Umbilical cord (tissue), 2 donors: Measurements from ENCODE around the gene WBP1. TPM values are rescaled to one million over a fixed set of nuclear protein-coding genes. Genes with fewer than 3 reads are reported as not detected.

Experiments
- DNase-seq: peaks from one replicate; pipeline ENCODE4 v3.0.0-alpha.2; 2015; ENCODE audit warnings: low spot score
- total RNA-seq: library from RNA; depleted of rRNA; stranded (reverse); fragments of >200 nt; gene quantifications from one replicate; pipeline ENCODE4 v1.2.3, GENCODE V29; 2014; ENCODE audit warnings: low replicate concordance; ENCODE audit not compliant: insufficient read depth

WBP1 gene
- total RNA-seq, 1 donor from 2014 or later = 29.4 TPM

- no peak for DNase-seq
These were observed 44.0 kb downstream of the WBP1 start for GRCh38 chr2:74502147-74502719.

GRCh38 chr2:74502720-74503505 is 44.7 kb downstream of the WBP1 start:
- peak; percentile 87 for DNase-seq

GRCh38 chr2:74503506-74504475 is 45.6 kb downstream of the WBP1 start:
- peak; percentile 41 for DNase-seq

DNA sequence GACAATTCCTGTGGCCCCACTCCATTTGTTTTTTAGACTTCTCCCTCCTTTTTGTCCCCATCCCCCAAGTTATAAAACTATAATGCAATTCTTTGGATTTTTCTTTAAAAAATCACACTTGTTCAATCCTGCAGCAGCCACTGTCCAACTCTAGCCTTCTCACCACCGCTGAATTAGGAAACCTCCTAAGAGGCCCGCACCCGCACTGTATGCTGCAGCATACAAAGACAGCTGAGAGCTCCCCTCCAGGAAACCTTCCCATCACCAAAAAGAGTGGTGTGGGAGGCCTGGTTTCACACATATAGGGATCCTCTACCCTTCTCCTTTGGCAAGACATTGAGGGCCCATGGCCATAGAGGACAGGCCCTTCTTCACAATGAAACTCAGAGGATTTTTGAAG is 46.4 kb downstream of the WBP1 start:
- DNase-seq = no peak

GRCh38 chr2:74505448-74506246 is 47.4 kb downstream of the WBP1 start:
- DNase-seq = no peak

DNA sequence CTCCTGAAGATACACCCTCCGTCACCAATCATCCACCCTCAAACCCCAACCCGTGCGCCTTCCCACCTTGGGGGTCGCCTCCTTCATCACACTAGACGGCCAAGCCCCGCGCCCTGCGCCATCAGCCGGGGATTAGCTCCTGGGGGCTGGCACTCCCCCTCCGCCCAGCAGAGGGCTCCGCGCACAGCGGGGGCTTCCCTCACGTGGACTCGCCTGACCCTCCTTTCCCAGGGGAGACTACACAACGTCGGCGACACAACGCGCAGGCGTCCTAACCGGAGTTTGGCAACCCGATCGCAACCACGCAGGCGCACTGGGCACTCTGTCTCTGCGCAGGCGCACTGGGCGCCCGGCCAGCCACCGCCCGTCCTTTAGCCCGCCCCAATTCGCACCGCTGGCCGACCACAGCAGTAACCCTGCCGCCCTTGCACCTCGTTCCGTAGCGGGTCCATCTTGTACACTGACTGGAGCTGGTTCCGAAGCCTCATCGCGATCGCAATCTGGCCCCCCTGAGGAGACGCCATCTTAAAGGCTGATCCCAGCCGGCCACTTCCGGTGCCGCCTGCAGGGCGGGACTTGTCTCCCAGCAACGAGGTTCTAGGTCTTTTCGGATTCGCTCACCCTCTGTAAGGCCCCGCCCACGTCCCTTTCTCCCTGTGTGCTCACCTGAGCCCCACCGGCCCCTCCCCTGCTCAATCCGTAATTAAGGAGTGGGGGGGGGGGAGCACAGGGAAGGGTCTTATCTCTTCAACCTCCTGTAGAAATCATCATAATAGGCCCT is 49.1 kb downstream of the WBP1 start, which contains the start of gene PCGF1:
Gene PCGF1, minus strand, starts transcription at position 551 of the 781 bp plus-strand sequence. Its CDS starts 27 bp downstream, at position 524.
- DNase-seq = peak; percentile 99

DNA sequence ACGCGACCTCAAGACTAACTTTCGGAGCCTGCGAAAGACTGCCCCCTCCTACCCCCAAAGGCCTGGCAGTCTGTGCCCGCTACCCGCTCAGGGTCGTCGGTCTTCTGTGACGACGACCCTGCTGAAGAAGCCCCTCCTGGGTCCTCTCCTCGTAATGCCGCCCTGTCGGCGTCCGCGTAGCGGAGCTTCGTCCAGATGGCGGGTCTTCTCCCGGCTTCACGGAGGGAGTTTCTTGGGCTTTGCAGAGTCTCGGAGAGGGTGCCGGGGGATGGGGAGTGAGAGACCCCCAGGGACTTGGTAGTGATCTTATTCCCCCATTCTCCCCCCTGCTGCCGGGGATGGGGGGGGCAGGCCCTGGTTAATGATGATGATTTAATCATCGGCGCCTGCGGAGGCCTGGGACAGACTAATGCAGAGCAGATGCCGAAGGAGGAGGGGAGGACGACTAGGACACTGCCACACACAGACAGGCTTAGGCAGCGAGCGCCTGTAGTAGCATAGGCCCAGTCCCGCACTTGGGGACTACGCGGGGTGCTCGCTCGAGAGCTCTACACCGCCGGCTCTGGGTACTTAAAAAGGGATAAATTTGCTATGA is 49.8 kb downstream of the WBP1 start:
- peak; percentile 29 for DNase-seq

DNA sequence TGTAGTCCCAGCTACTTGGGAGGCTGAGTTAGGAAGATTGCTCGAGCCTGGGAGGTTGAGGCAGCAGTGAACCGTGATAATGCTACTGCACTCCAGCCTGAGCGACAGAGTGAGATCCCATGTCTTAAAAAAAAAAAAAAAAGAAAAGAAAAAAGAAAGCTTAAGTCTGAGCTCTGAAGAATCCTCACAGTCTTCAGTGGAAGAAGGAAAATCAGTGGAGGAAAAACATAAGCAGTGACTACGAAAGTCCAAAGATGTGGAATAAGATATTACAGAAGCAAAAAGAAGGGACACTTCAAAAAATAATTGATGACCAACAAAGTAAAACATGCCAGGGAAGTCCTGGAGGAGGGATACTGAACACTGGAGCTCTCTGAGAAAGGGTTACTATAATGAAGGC is 52.0 kb downstream of the WBP1 start:
- DNase-seq = no peak

Other genes starting within 250 kb of the WBP1 start
- gene SLC4A5, start 115.0 kb upstream of the WBP1 start, total RNA-seq = 3.6 TPM
- gene DCTN1, start 78.1 kb upstream of the WBP1 start, total RNA-seq = 49.8 TPM
- 1.4 TPM for gene C2orf81, start 36.8 kb upstream of the WBP1 start, total RNA-seq
- gene WDR54, start 36.7 kb upstream of the WBP1 start, total RNA-seq = 14.2 TPM
- 17.3 TPM for gene RTKN, start 16.5 kb upstream of the WBP1 start, total RNA-seq
- gene INO80B, start 3.4 kb upstream of the WBP1 start, total RNA-seq = 21.7 TPM
- 40.4 TPM for gene MOGS, start 6.9 kb downstream of the WBP1 start, total RNA-seq
- 47.4 TPM for gene MRPL53, start 14.2 kb downstream of the WBP1 start, total RNA-seq
- 35.2 TPM for gene CCDC142, start 24.6 kb downstream of the WBP1 start, total RNA-seq
- 21.7 TPM for gene TTC31, start 24.6 kb downstream of the WBP1 start, total RNA-seq
- gene LBX2, start 41.2 kb downstream of the WBP1 start, total RNA-seq = not detected
- gene PCGF1, start 49.3 kb downstream of the WBP1 start, total RNA-seq = 13.5 TPM
- gene TLX2, start 56.0 kb downstream of the WBP1 start, total RNA-seq = not detected
- 0.24 TPM for gene DQX1, start 67.8 kb downstream of the WBP1 start, total RNA-seq
- gene AUP1, start 71.3 kb downstream of the WBP1 start, total RNA-seq = 41.9 TPM
- 49.4 TPM for gene HTRA2, start 71.5 kb downstream of the WBP1 start, total RNA-seq
- gene LOXL3, start 95.5 kb downstream of the WBP1 start, total RNA-seq = 68.1 TPM
- 12.0 TPM for gene DOK1, start 96.3 kb downstream of the WBP1 start, total RNA-seq
- gene M1AP, start 189.9 kb downstream of the WBP1 start, total RNA-seq = 1.9 TPM
- 26.5 TPM for gene SEMA4F, start 195.8 kb downstream of the WBP1 start, total RNA-seq